CD14-positive monocyte (primary cell): ENCODE data around the gene FOXR1. TPM values are rescaled to one million over a fixed set of nuclear protein-coding genes. Genes with fewer than 3 reads are reported as not detected.
A peak's percentile ranks its signal among the peaks of the same experiment; 100 is the strongest.

ENCODE experiments used
- DNase-seq, 3 donors: peaks; one replicate each; pipeline ENCODE4 v3.0.0-alpha.2; 2011 to 2022
- H2AFZ ChIP-seq: 2 replicates; pipeline ENCODE4 v1.6.0; 2012; ENCODE audit warnings: mild to moderate bottlenecking, low read depth, low read length, inconsistent platforms; ENCODE audit not compliant: insufficient read depth, poor library complexity, severe bottlenecking
- H3K27ac ChIP-seq, 2 donors: 1 replicate in 1 of 2; 2 replicates in 1 of 2; pipeline ENCODE4 v1.5.1; 2012 to 2013; ENCODE audit warnings: low read length in 2 of 2, control low read depth in 1 of 2, inconsistent platforms in 1 of 2, low read depth in 1 of 2, mild to moderate bottlenecking in 1 of 2
- H3K27me3 ChIP-seq, 2 donors: one replicate each; pipeline versions ENCODE4 v1.6.0 to v1.6.1; 2011 to 2013; ENCODE audit warnings: low read length in 2 of 2; ENCODE audit not compliant: control insufficient read depth in 2 of 2, insufficient read depth in 2 of 2
- H3K36me3 ChIP-seq, 2 donors: replicated peaks in 1 of 2; 1 replicate in 1 of 2; 2 replicates in 1 of 2; pipeline versions ENCODE4 v1.5.1 to v1.6.1; 2012 to 2013; ENCODE audit warnings: low read length in 2 of 2, control low read depth in 1 of 2, inconsistent platforms in 1 of 2, mild to moderate bottlenecking in 1 of 2; ENCODE audit not compliant: insufficient read depth in 2 of 2, control insufficient read depth in 1 of 2
- H3K4me1 ChIP-seq, 2 donors: 1 replicate in 1 of 2; 2 replicates in 1 of 2; pipeline versions ENCODE4 v1.5.1 to v1.6.1; 2012 to 2013; ENCODE audit warnings: low read length in 2 of 2, control low read depth in 1 of 2, inconsistent platforms in 1 of 2, mild to moderate bottlenecking in 1 of 2, moderate library complexity in 1 of 2; ENCODE audit not compliant: insufficient read depth in 2 of 2, control insufficient read depth in 1 of 2
- H3K4me2 ChIP-seq: replicated peaks from 2 replicates; pipeline ENCODE3; 2012; ENCODE audit warnings: low read length, moderate library complexity, mild to moderate bottlenecking; ENCODE audit not compliant: poor library complexity, severe bottlenecking; ENCODE audit errors: extremely low read depth
- H3K4me3 ChIP-seq, 3 experiments: fragments of 200-600 bp in 1 of 3; sonication (generic) in 1 of 3; replicated peaks in 1 of 3; 1 replicate in 2 of 3; 2 replicates in 1 of 3; pipeline ENCODE4 v1.5.1; 2011 to 2013; ENCODE audit warnings: low read length in 3 of 3, mild to moderate bottlenecking in 3 of 3, control low read depth in 2 of 3, low read depth in 2 of 3, inconsistent platforms in 1 of 3, moderate library complexity in 1 of 3
- H3K79me2 ChIP-seq: 2 replicates; pipeline ENCODE4 v1.6.0; 2012; ENCODE audit warnings: mild to moderate bottlenecking, control low read depth, inconsistent platforms, low read length, moderate library complexity; ENCODE audit not compliant: insufficient read depth
- H3K9ac ChIP-seq: 2 replicates; pipeline ENCODE4 v1.6.0; 2017; ENCODE audit warnings: low read length, mild to moderate bottlenecking; ENCODE audit not compliant: insufficient read depth, poor library complexity, severe bottlenecking
- H3K9me3 ChIP-seq, 2 donors: replicated peaks in 1 of 2; 1 replicate in 1 of 2; 2 replicates in 1 of 2; pipeline versions ENCODE4 v1.5.1 to v1.6.1; 2012 to 2013; ENCODE audit warnings: low read length in 2 of 2, control low read depth in 1 of 2; ENCODE audit not compliant: control insufficient read depth in 1 of 2, insufficient read depth in 1 of 2
- H4K20me1 ChIP-seq: 2 replicates; pipeline ENCODE4 v1.6.0; 2012; ENCODE audit warnings: mild to moderate bottlenecking, low read length, control low read depth, moderate library complexity; ENCODE audit not compliant: insufficient read depth
- H3K27ac Mint-ChIP-seq, 7 donors: one replicate each; pipeline ENCODE4 v1.8.0; 2020; ENCODE audit warnings: mild to moderate bottlenecking in 7 of 7, mixed read lengths in 7 of 7, moderate library complexity in 6 of 7, inconsistent platforms in 2 of 7
- H3K27me3 Mint-ChIP-seq, 3 donors: one replicate each; pipeline ENCODE4 v1.8.0; 2021 to 2022; ENCODE audit warnings: low read depth in 3 of 3, mild to moderate bottlenecking in 3 of 3, mixed read lengths in 3 of 3, moderate library complexity in 3 of 3, inconsistent platforms in 1 of 3
- H3K36me3 Mint-ChIP-seq, 2 donors: one replicate each; pipeline ENCODE4 v1.8.0; 2020; ENCODE audit warnings: mixed read lengths in 2 of 2, inconsistent platforms in 1 of 2, mild to moderate bottlenecking in 1 of 2
- H3K4me1 Mint-ChIP-seq: one replicate; pipeline ENCODE4 v1.8.0; 2020; ENCODE audit warnings: mild to moderate bottlenecking, mixed read lengths
- H3K4me3 Mint-ChIP-seq, 2 donors: one replicate each; pipeline ENCODE4 v1.8.0; 2020; ENCODE audit warnings: mild to moderate bottlenecking in 2 of 2, mixed read lengths in 2 of 2, moderate library complexity in 1 of 2
- H3K9me3 Mint-ChIP-seq, 7 donors: one replicate each; pipeline ENCODE4 v1.8.0; 2020 to 2022; ENCODE audit warnings: mixed read lengths in 7 of 7, mild to moderate bottlenecking in 6 of 7, moderate library complexity in 6 of 7, inconsistent platforms in 2 of 7
- CTCF ChIP-seq: fragments of 200-600 bp; IDR thresholded peaks from one replicate; pipeline ENCODE4 v1.8.0; 2022; ENCODE audit warnings: antibody characterized with exemption, mild to moderate bottlenecking
- WGBS: methylation state at CpG from one replicate; pipeline ENCODE4 v1.1.5; 2013; ENCODE audit warnings: missing lambda C conversion rate; ENCODE audit not compliant: insufficient coverage; 5-methylcytosine and 5-hydroxymethylcytosine counted together
- intact Hi-C, 2 donors: fragments of 100-400 bp; cut with micrococcal nuclease; formaldehyde crosslinking; loops; one replicate each; pipeline versions ENCODE4 v1.15.0 to v1.15.1; 2023
- polyA plus RNA-seq, 3 donors: library from polyadenylated mRNA; depleted of rRNA in 1 of 3; unstranded in 2 of 3; stranded (reverse) in 1 of 3; fragments of 300-500 nt in 2 of 3; fragments of >200 nt in 1 of 3; fragmentation: Illumina TruSeq in 2 of 3; gene quantifications; 1 replicate in 2 of 3; 2 replicates in 1 of 3; pipeline ENCODE4 v1.2.3, GENCODE V29; 2012 to 2021
- small RNA-seq: library from RNA; depleted of rRNA; stranded (forward); fragments of <200 nt; gene quantifications from one replicate; pipeline ENCODE3, GENCODE V24; 2012; ENCODE audit warnings: low read depth; ENCODE audit not compliant: insufficient read length

The FOXR1 gene
- polyA plus RNA-seq, 3 donors: not detected

- H3K36me3 ChIP-seq: peaks cover under 1 to 11% of the 10 kb centered on the region in 2 donors
These were observed 58.9 kb downstream of the FOXR1 start, which contains the start of gene SLC37A4 for GRCh38 chr11:119030329-119031047. TSS of gene SLC37A4 (minus strand) at chr11:119030877.

More at GRCh38 chr11:119030329-119031047, 58.9 kb downstream of the FOXR1 start, which contains the start of gene SLC37A4:
- peak within 1 kb of the TSS; percentile 81 to 85 for H3K4me3 Mint-ChIP-seq
- Histone ChIP-seq H3K4me3 (peak within 1 kb of the TSS; percentile 76 to 97 (median 84)), H3K4me2 (peak within 1 kb of the TSS; percentile 99), H3K4me1 (peaks cover 8 to 15% of the 10 kb centered on the region in 2 donors), H3K9ac (peak within 1 kb of the TSS; percentile 59), H4K20me1 (no peaks in the 10 kb centered on the region), H3K27me3 (no peaks in the 10 kb centered on the region), H3K79me2 (peaks cover 3% of the 10 kb centered on the region), H3K27ac (peak within 1 kb of the TSS in 1 of 2 donors; percentile 65), H2AFZ (peak within 1 kb of the TSS; percentile 100), H3K9me3 (no peaks in the 10 kb centered on the region)
- TF ChIP-seq CTCF: peak; percentile 88
- DNase-seq: peak; percentile 97 to 98 (median 97)
- intact Hi-C loops: loop anchor here (1.0 to 5.0 kb wide), 3 partner anchors 10 to 33 kb away; partner anchors contain the start of genes CENATAC (in 1 of the 2) and HYOU1 (in 1 of the 2)
- H3K9me3 Mint-ChIP-seq: no peaks in the 10 kb centered on the region
- WGBS: under 1% methylated on average over 67 of the region's 67 CpGs
- no peaks in the 10 kb centered on the region for H3K27me3 Mint-ChIP-seq
- H3K4me1 Mint-ChIP-seq: peaks cover 16% of the 10 kb centered on the region
- H3K36me3 Mint-ChIP-seq: peaks cover 11% of the 10 kb centered on the region in 2 donors
- peak within 1 kb of the TSS in 4 of 7 donors; percentile 15 to 75 (median 44) for H3K27ac Mint-ChIP-seq

Small RNA genes lying within 50 kb of the gene (small RNA-seq; reads per million reads assigned to genes)
- not detected for gene AP003392.2
- gene RF00017: not detected
- not detected for gene RF00019
- gene RN7SL688P: not detected

Other genes with a start within 250 kb of the FOXR1 start
- 10 to 100 TPM; 17.8 to 31.9 (median 28.0) TPM for gene DDX6, start 180.6 kb upstream of the FOXR1 start, polyA plus RNA-seq
- gene CXCR5, start 87.9 kb upstream of the FOXR1 start, polyA plus RNA-seq: under 1 TPM; 0.08 to 0.31 (median 0.09) TPM
- gene BCL9L, start 45.8 kb upstream of the FOXR1 start, polyA plus RNA-seq: 1 to 10 TPM in 2 of 3 donors, under 1 TPM in 1; 0.11 to 6.8 (median 1.8) TPM
- gene UPK2, start 15.5 kb upstream of the FOXR1 start, polyA plus RNA-seq: not detected
- 10 to 100 TPM in 1 of 3 donors, 1 to 10 TPM in 2; 2.7 to 47.8 (median 4.1) TPM for gene CENATAC, start 26.4 kb downstream of the FOXR1 start, polyA plus RNA-seq
- gene RPS25, start 46.6 kb downstream of the FOXR1 start, polyA plus RNA-seq: 1,000 to 10,000 TPM; 1,137 to 1,336 (median 1,264) TPM
- 10 to 100 TPM; 46.9 to 54.5 (median 50.0) TPM for gene TRAPPC4, start 47.0 kb downstream of the FOXR1 start, polyA plus RNA-seq
- 1 to 10 TPM; 5.9 to 8.0 (median 7.2) TPM for gene SLC37A4, start 59.1 kb downstream of the FOXR1 start, polyA plus RNA-seq
- gene HYOU1, start 85.4 kb downstream of the FOXR1 start, polyA plus RNA-seq: 10 to 100 TPM in 1 of 3 donors, 1 to 10 TPM in 2; 8.4 to 34.9 (median 8.6) TPM
- 10 to 100 TPM; 28.6 to 56.6 (median 43.3) TPM for gene VPS11, start 96.1 kb downstream of the FOXR1 start, polyA plus RNA-seq
- gene HMBS, start 113.1 kb downstream of the FOXR1 start, polyA plus RNA-seq: 10 to 100 TPM; 21.1 to 26.4 (median 25.2) TPM
- gene DPAGT1, start 130.1 kb downstream of the FOXR1 start, polyA plus RNA-seq: 10 to 100 TPM; 37.0 to 54.2 (median 39.7) TPM
- 10 to 100 TPM in 1 of 3 donors, 1 to 10 TPM in 2; 3.8 to 60.2 (median 6.4) TPM for gene C2CD2L, start 135.6 kb downstream of the FOXR1 start, polyA plus RNA-seq
- 10 to 100 TPM in 1 of 3 donors, 1 to 10 TPM in 2; 8.0 to 43.0 (median 8.6) TPM for gene HINFP, start 149.8 kb downstream of the FOXR1 start, polyA plus RNA-seq
- gene ABCG4, start 177.3 kb downstream of the FOXR1 start, polyA plus RNA-seq: under 1 TPM in 1 of 3 donors, not detected in 2; 0.04 TPM
- 10 to 100 TPM; 13.7 to 15.5 (median 14.2) TPM for gene NLRX1, start 197.0 kb downstream of the FOXR1 start, polyA plus RNA-seq
- gene NHERF4, start 213.7 kb downstream of the FOXR1 start, polyA plus RNA-seq: under 1 TPM in 2 of 3 donors, not detected in 1; 0.09 to 0.47 TPM
- 10 to 100 TPM in 2 of 3 donors, 1 to 10 TPM in 1; 7.6 to 24.0 (median 23.1) TPM for gene CBL, start 234.6 kb downstream of the FOXR1 start, polyA plus RNA-seq